HEK293T (cell line): ENCODE results near the gene WWC1.

Experiments
- ARNT ChIP-seq: fragments of 450-650 bp; IDR thresholded peaks from 2 replicates; pipeline ENCODE4 v1.6.1; 2017; ENCODE audit warnings: mild to moderate bottlenecking
- BHLHE40 ChIP-seq: fragments of 450-650 bp; IDR thresholded peaks from 2 replicates; pipeline ENCODE4 v1.6.1; 2016; ENCODE audit warnings: mild to moderate bottlenecking, moderate library complexity, borderline replicate concordance
- CTBP1 ChIP-seq: fragments of 450-650 bp; IDR thresholded peaks from 2 replicates; pipeline ENCODE4 v1.6.1; 2016; ENCODE audit warnings: borderline replicate concordance
- ELF4 ChIP-seq: fragments of 450-650 bp; IDR thresholded peaks from 2 replicates; pipeline ENCODE4 v1.6.1; 2017; ENCODE audit warnings: antibody characterized with exemption
- FOXA1 ChIP-seq: fragments of 450-650 bp; IDR thresholded peaks from 2 replicates; pipeline ENCODE4 v1.6.1; 2016; ENCODE audit warnings: mild to moderate bottlenecking
- FOXK2 ChIP-seq: fragments of 450-650 bp; IDR thresholded peaks from 2 replicates; pipeline ENCODE4 v1.6.1; 2016; ENCODE audit warnings: mild to moderate bottlenecking
- FOXM1 ChIP-seq: fragments of 450-650 bp; IDR thresholded peaks from 2 replicates; pipeline ENCODE4 v1.6.1; 2017; ENCODE audit warnings: mild to moderate bottlenecking, borderline replicate concordance
- HDGF ChIP-seq: fragments of 450-650 bp; IDR thresholded peaks from 2 replicates; pipeline ENCODE4 v1.6.1; 2017; ENCODE audit warnings: antibody characterized with exemption, borderline replicate concordance
- L3MBTL2 ChIP-seq: fragments of 450-650 bp; conservative IDR thresholded peaks from 2 replicates; pipeline ENCODE4 v1.6.1; 2016; ENCODE audit warnings: mild to moderate bottlenecking
- LEF1 ChIP-seq: fragments of 450-650 bp; IDR thresholded peaks from 2 replicates; pipeline ENCODE4 v1.6.1; 2017; ENCODE audit warnings: mild to moderate bottlenecking, borderline replicate concordance
- PKNOX1 ChIP-seq: fragments of 450-650 bp; IDR thresholded peaks from 2 replicates; pipeline ENCODE4 v1.6.1; 2016
- SP1 ChIP-seq: fragments of 450-650 bp; IDR thresholded peaks from 2 replicates; pipeline ENCODE4 v1.6.1; 2017
- SUZ12 ChIP-seq: fragments of 450-650 bp; IDR thresholded peaks from 2 replicates; pipeline ENCODE4 v1.6.1; 2016; ENCODE audit warnings: mild to moderate bottlenecking
- TARDBP ChIP-seq: fragments of 450-650 bp; IDR thresholded peaks from 2 replicates; pipeline ENCODE4 v1.6.1; 2016

DNA sequence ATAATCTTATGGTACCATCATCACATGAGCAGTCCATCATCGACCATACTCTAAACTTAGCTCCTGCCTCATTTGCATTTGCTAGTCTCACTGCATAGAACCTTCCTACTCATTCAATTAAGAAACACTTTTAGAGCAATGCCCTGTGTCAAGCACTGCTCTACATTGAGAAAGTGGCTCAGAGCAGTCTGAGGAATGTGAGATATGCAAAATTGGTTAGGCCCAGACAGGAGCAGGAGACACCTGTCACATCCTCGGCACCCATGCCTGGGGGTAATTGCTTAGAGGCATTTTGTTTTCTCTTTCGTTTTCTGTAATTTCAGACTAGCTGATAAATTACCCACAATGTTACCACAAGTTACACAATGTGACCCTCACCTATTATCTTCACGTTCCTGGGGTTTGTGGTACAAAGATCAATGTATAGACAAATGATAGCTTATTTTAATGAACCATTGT is 189.9 kb downstream of the WWC1 start:
- no peak for TF ChIP-seq TARDBP
- no peak for TF ChIP-seq FOXA1
- no peak for TF ChIP-seq HDGF
- no peak for TF ChIP-seq ARNT
- TF ChIP-seq FOXM1, result no peak
- TF ChIP-seq FOXK2, result no peak
- TF ChIP-seq BHLHE40, result no peak
- no peak for TF ChIP-seq SP1
- no peak for TF ChIP-seq CTBP1
- TF ChIP-seq SUZ12, result no peak
- TF ChIP-seq ELF4, result no peak
- no peak for TF ChIP-seq L3MBTL2
- TF ChIP-seq LEF1, result no peak
- TF ChIP-seq PKNOX1, result no peak
